ENCODE results near the gene CORO2A.
"Not testable (repeated sequence)": the region's sequence is repeated elsewhere in the genome, so short reads cannot be mapped to it uniquely, and the experiment has no call there.

CORO2A gene

DNA sequence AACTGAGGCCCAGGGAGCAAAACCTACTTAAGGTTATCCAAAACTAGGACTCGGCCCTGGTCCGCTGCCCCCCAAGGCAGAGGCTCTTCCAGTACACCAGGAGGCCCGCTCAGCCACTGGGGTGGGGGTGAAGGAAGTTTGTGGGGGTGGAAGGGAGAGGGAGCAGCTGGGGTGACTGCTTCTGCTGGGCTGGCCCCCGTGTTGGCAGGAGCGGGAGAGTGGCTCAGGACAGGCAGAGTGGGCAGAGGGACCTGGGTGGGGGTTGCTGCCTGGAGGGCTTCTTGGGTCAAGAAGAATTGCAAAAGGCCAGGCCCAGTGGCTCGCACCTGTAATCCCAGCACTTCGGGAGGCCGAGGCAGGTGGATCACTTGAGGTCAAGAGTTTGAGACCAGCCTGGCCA is 65.2 kb downstream of the CORO2A start:
- Histone ChIP-seq H3K9me2 (ENCODE audit: low read depth, low read length) (no peaks in the 10 kb centered on the region), H3K79me2 (ENCODE audit: insufficient read depth, low read length) (no peaks in the 10 kb centered on the region), H3K36me3 (ENCODE audit: insufficient read depth, low read length) (no peaks in the 10 kb centered on the region), H2AFZ (ENCODE audit: low read length) (no peak overlapping the region), H3K27me3 (ENCODE audit: insufficient read depth, low read length) (no peaks in the 10 kb centered on the region), H3K9ac (ENCODE audit: low read length) (no peak overlapping the region), H3K4me2 (ENCODE audit: low read length) (no peak overlapping the region), H3K4me3 (ENCODE audit: low read depth, low read length, poor library complexity, severe bottlenecking) (no peak overlapping the region), H3K27ac (ENCODE audit: low read depth, low read length, poor library complexity, severe bottlenecking) (no peak overlapping the region), H3K9me3 (ENCODE audit: low read length) (no peaks in the 10 kb centered on the region), H4K20me1 (ENCODE audit: insufficient read depth, low read length) (no peaks in the 10 kb centered on the region), H3F3A (ENCODE audit: insufficient read depth, low read length) (no peaks in the 10 kb centered on the region), H3K4me1 (ENCODE audit: insufficient read depth, low read length, severe bottlenecking) (peaks cover 10% of the 10 kb centered on the region)
- no peak for TF ChIP-seq EZH2 (IDR thresholded peaks at IDR 0.05; ENCODE audit: borderline replicate concordance, low read length)
- TF ChIP-seq CTCF (IDR thresholded peaks at IDR 0.05; ENCODE audit: low read length) = no peak

- H3K9me2 ChIP-seq (ENCODE audit: low read depth, low read length) = no peaks in the 10 kb centered on the region
- H3K4me3 ChIP-seq (ENCODE audit: low read depth, low read length, poor library complexity, severe bottlenecking) = no peak overlapping the region
- H3K79me2 ChIP-seq (ENCODE audit: insufficient read depth, low read length) = no peaks in the 10 kb centered on the region
- TF ChIP-seq CTCF (IDR thresholded peaks at IDR 0.05; ENCODE audit: low read length) (no peak), EZH2 (IDR thresholded peaks at IDR 0.05; ENCODE audit: borderline replicate concordance, low read length) (no peak)
- H3K9me3 ChIP-seq (ENCODE audit: low read length) = no peaks in the 10 kb centered on the region
- no peak overlapping the region for H3K4me2 ChIP-seq (ENCODE audit: low read length)
- no peaks in the 10 kb centered on the region for H4K20me1 ChIP-seq (ENCODE audit: insufficient read depth, low read length)
- H3K4me1 ChIP-seq (ENCODE audit: insufficient read depth, low read length, severe bottlenecking) = peaks cover 33% of the 10 kb centered on the region
- no peaks in the 10 kb centered on the region for H3K36me3 ChIP-seq (ENCODE audit: insufficient read depth, low read length)
- H3K27ac ChIP-seq (ENCODE audit: low read depth, low read length, poor library complexity, severe bottlenecking) = no peak overlapping the region
- no peak overlapping the region for H2AFZ ChIP-seq (ENCODE audit: low read length)
- no peaks in the 10 kb centered on the region for H3F3A ChIP-seq (ENCODE audit: insufficient read depth, low read length)
- no peaks in the 10 kb centered on the region for H3K27me3 ChIP-seq (ENCODE audit: insufficient read depth, low read length)
- no peak overlapping the region for H3K9ac ChIP-seq (ENCODE audit: low read length)
Observed at GRCh38 chr9:98124637-98125426, 67.6 kb downstream of the CORO2A start.

DNA sequence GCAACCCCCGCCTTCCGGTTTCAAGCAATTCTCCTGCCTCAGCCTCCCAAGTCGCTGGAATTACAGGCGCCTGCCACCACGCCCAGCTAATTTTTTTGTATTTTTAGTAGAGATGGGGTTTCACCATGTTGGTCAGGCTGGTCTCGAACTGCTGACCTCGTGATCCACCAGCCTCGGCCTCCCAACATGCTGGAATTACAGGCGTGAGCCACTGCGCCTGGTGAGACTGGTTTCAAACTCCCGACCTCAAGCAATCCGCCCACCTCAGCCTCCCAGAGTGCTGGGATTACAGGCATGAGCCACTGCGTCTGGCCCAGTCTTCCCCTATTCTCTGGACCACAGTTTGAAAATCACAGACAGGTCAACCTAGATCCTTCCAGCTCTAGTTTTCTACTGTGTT is 68.3 kb downstream of the CORO2A start:
- H3K4me2 ChIP-seq (ENCODE audit: low read length); H4K20me1 ChIP-seq (ENCODE audit: insufficient read depth, low read length); H3K4me3 ChIP-seq (ENCODE audit: low read depth, low read length, poor library complexity, severe bottlenecking); H3K27me3 ChIP-seq (ENCODE audit: insufficient read depth, low read length); H3K27ac ChIP-seq (ENCODE audit: low read depth, low read length, poor library complexity, severe bottlenecking); H3K9me2 ChIP-seq (ENCODE audit: low read depth, low read length); H2AFZ ChIP-seq (ENCODE audit: low read length); H3K9me3 ChIP-seq (ENCODE audit: low read length); H3K36me3 ChIP-seq (ENCODE audit: insufficient read depth, low read length); H3K9ac ChIP-seq (ENCODE audit: low read length); H3F3A ChIP-seq (ENCODE audit: insufficient read depth, low read length); H3K79me2 ChIP-seq (ENCODE audit: insufficient read depth, low read length): not testable (repeated sequence)
- H3K4me1 ChIP-seq (ENCODE audit: insufficient read depth, low read length, severe bottlenecking) = peaks cover 33% of the 10 kb centered on the region

DNA sequence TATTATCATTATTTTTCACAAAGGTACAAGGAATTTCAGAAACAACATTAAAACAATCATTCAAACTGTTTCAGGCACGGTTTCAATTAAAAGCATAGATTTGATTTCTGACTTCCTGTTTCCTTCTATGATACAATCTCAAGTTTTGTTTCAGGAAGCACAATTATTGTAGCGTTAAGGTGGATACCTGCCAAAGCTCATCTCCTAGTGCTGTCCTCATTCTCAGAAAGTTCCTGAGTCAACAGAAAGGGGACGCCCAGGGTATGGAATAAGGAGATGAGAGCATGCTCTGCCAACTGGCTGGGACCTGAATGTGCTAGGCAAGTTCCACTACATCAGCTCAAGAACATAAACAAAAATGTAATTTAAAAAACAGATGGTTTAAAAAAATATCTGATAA is 71.4 kb downstream of the CORO2A start:
- peaks cover 4% of the 10 kb centered on the region; the same call in 1 of the 2 replicates for H3K36me3 ChIP-seq (ENCODE audit: insufficient read depth, low read length)
- no peaks in the 10 kb centered on the region for H3K9me2 ChIP-seq (ENCODE audit: low read depth, low read length)
- no peak overlapping the region for H2AFZ ChIP-seq (ENCODE audit: low read length)
- no peaks in the 10 kb centered on the region for H4K20me1 ChIP-seq (ENCODE audit: insufficient read depth, low read length)
- no peaks in the 10 kb centered on the region for H3K9me3 ChIP-seq (ENCODE audit: low read length)
- H3F3A ChIP-seq (ENCODE audit: insufficient read depth, low read length) = no peaks in the 10 kb centered on the region
- H3K4me2 ChIP-seq (ENCODE audit: low read length) = no peak overlapping the region
- H3K4me3 ChIP-seq (ENCODE audit: low read depth, low read length, poor library complexity, severe bottlenecking) = no peak overlapping the region
- peaks cover 50% of the 10 kb centered on the region for H3K4me1 ChIP-seq (ENCODE audit: insufficient read depth, low read length, severe bottlenecking)
- no peaks in the 10 kb centered on the region for H3K79me2 ChIP-seq (ENCODE audit: insufficient read depth, low read length)
- no peak overlapping the region for H3K27ac ChIP-seq (ENCODE audit: low read depth, low read length, poor library complexity, severe bottlenecking)
- no peak overlapping the region for H3K9ac ChIP-seq (ENCODE audit: low read length)
- no peaks in the 10 kb centered on the region for H3K27me3 ChIP-seq (ENCODE audit: insufficient read depth, low read length)
- TF ChIP-seq EZH2 (IDR thresholded peaks at IDR 0.05; ENCODE audit: borderline replicate concordance, low read length) = no peak
- TF ChIP-seq CTCF (IDR thresholded peaks at IDR 0.05; ENCODE audit: low read length) = no peak
